ENCODE measurements around the gene SCN7A. TPM values are rescaled to one million over a fixed set of nuclear protein-coding genes. Genes with fewer than 3 reads are reported as not detected.

The SCN7A gene
- total and polyA plus RNA-seq, 7 donors, result 0.23 to 216 (median 107) TPM

DNA sequence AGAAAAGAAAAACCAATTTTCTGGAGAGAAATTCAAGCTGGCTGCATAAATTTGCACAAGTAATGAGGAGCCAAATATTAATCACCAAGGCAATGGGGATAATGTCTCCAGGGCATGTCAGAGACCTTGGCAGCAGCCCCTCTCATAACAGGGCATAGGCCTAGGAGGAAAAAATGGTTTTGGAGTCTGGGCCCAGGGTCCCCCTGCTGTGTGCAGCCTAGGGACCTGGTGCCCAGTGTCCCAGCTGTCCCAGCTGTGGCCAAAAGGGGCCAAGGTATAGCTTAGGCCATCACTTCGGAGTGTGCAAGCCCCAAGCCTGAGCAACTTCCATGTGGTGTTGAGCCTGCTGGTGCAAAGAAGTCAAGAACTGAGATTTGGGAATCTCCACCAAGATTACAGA, 57.1 kb downstream of the SCN7A start:
- H3K9me3 ChIP-seq, result no peaks in the 10 kb centered on the region
- WGBS, 2 donors, result 90 to 96% methylated on average over 1 of the region's 1 CpG

DNA sequence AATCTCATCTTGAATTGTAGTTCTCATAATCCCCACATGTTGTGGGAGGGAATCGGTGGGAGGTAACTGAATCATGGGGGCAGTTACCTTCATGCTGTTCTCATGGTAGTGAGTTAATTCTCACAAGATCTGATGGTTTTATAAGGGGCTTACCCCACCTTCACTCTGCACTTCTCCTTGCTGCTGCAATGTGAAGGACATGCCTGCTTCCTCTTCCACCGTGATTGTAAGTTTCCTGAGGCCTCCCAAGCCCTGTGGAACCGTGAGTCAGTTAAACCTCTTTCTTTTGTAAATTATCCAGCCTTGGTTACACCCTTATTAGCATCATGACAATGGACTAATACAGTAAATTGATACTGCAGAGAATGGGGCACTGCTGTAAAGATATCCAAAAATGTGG, 57.9 kb downstream of the SCN7A start:
- Histone ChIP-seq H3K9me3 (no peaks in the 10 kb centered on the region), H3K27me3 (no peaks in the 10 kb centered on the region), H3K36me3 (peaks cover 0 to 38% (median 8%) of the 10 kb centered on the region in 4 donors), H3K4me3 (no peak overlapping the region), H3K4me1 (peaks cover 0 to 8% (median 0%) of the 10 kb centered on the region in 4 donors), H3K27ac (no peak overlapping the region)
- intact Hi-C loops (cut with DNase I), result no loop called here
- 51 to 61% methylated on average over 3 of the region's 3 CpGs for WGBS, 2 donors
- DNase-seq, result no peak
- no peak for TF ChIP-seq EP300 (IDR thresholded peaks at IDR 0.05)
- TF ChIP-seq, protein P1, sequence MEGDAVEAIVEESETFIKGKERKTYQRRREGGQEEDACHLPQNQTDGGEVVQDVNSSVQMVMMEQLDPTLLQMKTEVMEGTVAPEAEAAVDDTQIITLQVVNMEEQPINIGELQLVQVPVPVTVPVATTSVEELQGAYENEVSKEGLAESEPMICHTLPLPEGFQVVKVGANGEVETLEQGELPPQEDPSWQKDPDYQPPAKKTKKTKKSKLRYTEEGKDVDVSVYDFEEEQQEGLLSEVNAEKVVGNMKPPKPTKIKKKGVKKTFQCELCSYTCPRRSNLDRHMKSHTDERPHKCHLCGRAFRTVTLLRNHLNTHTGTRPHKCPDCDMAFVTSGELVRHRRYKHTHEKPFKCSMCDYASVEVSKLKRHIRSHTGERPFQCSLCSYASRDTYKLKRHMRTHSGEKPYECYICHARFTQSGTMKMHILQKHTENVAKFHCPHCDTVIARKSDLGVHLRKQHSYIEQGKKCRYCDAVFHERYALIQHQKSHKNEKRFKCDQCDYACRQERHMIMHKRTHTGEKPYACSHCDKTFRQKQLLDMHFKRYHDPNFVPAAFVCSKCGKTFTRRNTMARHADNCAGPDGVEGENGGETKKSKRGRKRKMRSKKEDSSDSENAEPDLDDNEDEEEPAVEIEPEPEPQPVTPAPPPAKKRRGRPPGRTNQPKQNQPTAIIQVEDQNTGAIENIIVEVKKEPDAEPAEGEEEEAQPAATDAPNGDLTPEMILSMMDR (IDR thresholded peaks at IDR 0.05), result no peak
- no peak for TF ChIP-seq POLR2AphosphoS5 (IDR thresholded peaks at IDR 0.05)
- TF ChIP-seq POLR2A (IDR thresholded peaks at IDR 0.05), result no peak

More for the DNA sequence above, 57.1 kb downstream of the SCN7A start:
- DNase-seq, result no peak
- Histone ChIP-seq H3K4me3 (no peak overlapping the region), H3K27me3 (no peaks in the 10 kb centered on the region), H3K27ac (no peak overlapping the region), H3K4me1 (peaks cover 0 to 8% (median 0%) of the 10 kb centered on the region in 4 donors), H3K36me3 (peaks cover 0 to 44% (median 10%) of the 10 kb centered on the region in 4 donors)
- intact Hi-C loops (cut with DNase I), result no loop called here
- no peak for TF ChIP-seq EP300 (IDR thresholded peaks at IDR 0.05)
- TF ChIP-seq, protein P1 (IDR thresholded peaks at IDR 0.05), result no peak
- TF ChIP-seq POLR2A (IDR thresholded peaks at IDR 0.05), result no peak
- TF ChIP-seq POLR2AphosphoS5 (IDR thresholded peaks at IDR 0.05), result no peak

DNA sequence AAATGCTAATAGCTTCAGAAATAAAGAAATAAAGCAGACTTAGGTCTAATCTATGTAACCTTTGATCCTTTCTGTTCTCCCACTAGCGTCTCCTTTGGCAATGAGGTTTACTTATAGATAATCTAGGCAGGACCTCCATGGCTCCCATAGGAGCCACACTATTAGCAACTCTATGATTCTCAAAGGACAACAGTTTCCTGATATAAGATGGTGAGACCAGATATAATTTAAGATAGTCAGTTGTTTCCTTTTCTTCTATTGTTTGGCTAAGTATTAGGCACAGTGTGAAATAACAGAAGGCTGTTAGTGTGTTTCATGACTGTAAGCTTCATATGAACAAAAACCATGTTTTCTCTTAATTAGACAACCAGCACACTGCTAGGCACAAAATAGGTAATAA, 59.6 kb downstream of the SCN7A start:
- no peak overlapping the region for H3K27ac ChIP-seq
- WGBS, 2 donors, result 10 to 64% methylated on average over 1 of the region's 1 CpG
- H3K9me3 ChIP-seq, result no peaks in the 10 kb centered on the region
- no peak for DNase-seq
- peaks cover 0 to 22% (median 4%) of the 10 kb centered on the region in 4 donors for H3K36me3 ChIP-seq
- TF ChIP-seq POLR2AphosphoS5 (IDR thresholded peaks at IDR 0.05) (no peak), EP300 (IDR thresholded peaks at IDR 0.05) (no peak), POLR2A (IDR thresholded peaks at IDR 0.05) (no peak)
- TF ChIP-seq, protein P1 (IDR thresholded peaks at IDR 0.05), result no peak
- H3K27me3 ChIP-seq, result no peaks in the 10 kb centered on the region
- intact Hi-C loops (cut with DNase I), result no loop called here
- no peak overlapping the region for H3K4me3 ChIP-seq
- peaks cover 0 to 8% (median 0%) of the 10 kb centered on the region in 4 donors for H3K4me1 ChIP-seq

DNA sequence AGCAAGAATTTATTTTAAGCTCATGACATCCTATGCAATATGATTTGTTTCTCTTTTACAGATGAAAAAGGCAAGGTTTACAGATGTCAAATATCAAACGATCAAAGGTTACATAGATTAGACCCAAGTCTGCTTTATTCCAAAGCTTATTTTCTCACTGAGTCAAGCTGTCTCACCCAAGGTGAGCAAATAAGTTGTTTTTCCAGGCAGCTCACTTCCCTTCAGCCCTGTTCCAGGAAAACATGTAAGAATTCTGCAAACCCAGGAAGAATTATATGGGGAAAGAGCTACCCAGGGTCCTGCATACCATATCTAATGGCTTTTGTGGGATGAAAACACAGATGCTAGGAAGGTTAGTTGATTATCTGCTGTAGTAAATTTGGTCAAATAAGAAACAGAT, 60.6 kb downstream of the SCN7A start:
- Histone ChIP-seq H3K27ac (no peak overlapping the region), H3K4me1 (peaks cover 0 to 8% (median 0%) of the 10 kb centered on the region in 4 donors), H3K27me3 (no peaks in the 10 kb centered on the region), H3K4me3 (no peak overlapping the region), H3K9me3 (no peaks in the 10 kb centered on the region), H3K36me3 (peaks cover 0 to 21% (median 2%) of the 10 kb centered on the region in 4 donors)
- 15 to 52% methylated on average over 1 of the region's 1 CpG for WGBS, 2 donors
- no peak for DNase-seq
- intact Hi-C loops (cut with DNase I), result no loop called here
- TF ChIP-seq POLR2A (IDR thresholded peaks at IDR 0.05), result no peak
- TF ChIP-seq POLR2AphosphoS5 (IDR thresholded peaks at IDR 0.05), result no peak
- no peak for TF ChIP-seq EP300 (IDR thresholded peaks at IDR 0.05)
- TF ChIP-seq, protein P1 (IDR thresholded peaks at IDR 0.05), result no peak

DNA sequence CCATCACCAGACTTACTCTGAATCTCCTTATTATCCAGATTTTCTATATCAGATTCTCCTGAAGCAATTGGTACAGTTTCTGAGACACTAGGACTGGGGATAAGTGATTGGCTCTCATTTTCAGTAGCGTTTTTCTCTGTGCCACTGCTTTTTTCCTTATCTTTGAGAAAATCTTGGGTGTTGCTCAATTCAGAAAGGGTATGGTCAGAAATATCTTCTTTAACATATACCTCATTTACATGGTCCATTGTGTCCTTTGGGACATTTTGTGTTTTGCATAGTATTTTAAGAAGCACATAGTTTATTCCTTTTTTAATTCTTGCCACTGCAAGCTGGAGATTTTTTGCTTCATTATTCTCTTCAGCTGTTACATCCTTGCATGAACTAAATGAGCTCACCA, 61.7 kb downstream of the SCN7A start:
- intact Hi-C loops (cut with DNase I), result no loop called here
- 21 to 52% methylated on average over 1 of the region's 1 CpG for WGBS, 2 donors
- TF ChIP-seq EP300 (IDR thresholded peaks at IDR 0.05) (no peak), POLR2A (IDR thresholded peaks at IDR 0.05) (no peak), POLR2AphosphoS5 (IDR thresholded peaks at IDR 0.05) (no peak)
- TF ChIP-seq, protein P1 (IDR thresholded peaks at IDR 0.05), result no peak

More for the DNA sequence above, 61.7 kb downstream of the SCN7A start:
- H3K36me3 ChIP-seq, result peaks cover 0 to 13% (median 0%) of the 10 kb centered on the region in 4 donors
- H3K4me3 ChIP-seq, result no peak overlapping the region
- peaks cover 0 to 8% (median 0%) of the 10 kb centered on the region in 4 donors for H3K4me1 ChIP-seq
- no peaks in the 10 kb centered on the region for H3K27me3 ChIP-seq
- DNase-seq, result no peak
- no peak overlapping the region for H3K27ac ChIP-seq
- no peaks in the 10 kb centered on the region for H3K9me3 ChIP-seq
